Caco-2 (cell line): ENCODE results near the gene TSACC. TPM values are rescaled to one million over a fixed set of nuclear protein-coding genes. Genes with fewer than 3 reads are reported as not detected.

Source experiments
- BruUV-seq: library from RNA; stranded (reverse); fragments of 400-500 nt; replicated peaks from 2 replicates; lab custom pipeline; 2021; lab: Mats Ljungman, UMichigan
- CTCF ChIA-PET: fragments of 300-600 bp; sonication (Branson Sonifier 250); formaldehyde crosslinking; loops from one replicate; lab custom pipeline; 2022; ENCODE audit warnings: antibody characterized with exemption; lab: Charles Lee
- POLR2A ChIA-PET: fragments of 300-600 bp; sonication (Branson Sonifier 250); formaldehyde crosslinking; loops from one replicate; lab custom pipeline; 2022; ENCODE audit warnings: antibody characterized with exemption; lab: Charles Lee
- DNase-seq, 2 experiments: peaks; one replicate each; pipeline versions ENCODE4 v3.0.0 to v3.0.0-alpha.2; 2020 to 2022
- H3K27me3 ChIP-seq: replicated peaks from 2 replicates; pipeline ENCODE4 v1.6.0; 2011; ENCODE audit warnings: low read length; ENCODE audit not compliant: control insufficient read depth, insufficient read depth
- H3K36me3 ChIP-seq: 2 replicates; pipeline ENCODE4 v1.5.1; 2011; ENCODE audit warnings: low read length; ENCODE audit not compliant: control insufficient read depth, insufficient read depth
- H3K4me1 ChIP-seq: fragments of 250-450 bp; sonication (Bioruptor Pico); 2 replicates; pipeline ENCODE4 v1.5.1; 2020; ENCODE audit warnings: mild to moderate bottlenecking
- H3K4me3 ChIP-seq: 2 replicates; pipeline ENCODE4 v1.5.1; 2011; ENCODE audit warnings: low read depth, mild to moderate bottlenecking, control low read depth, low read length
- H3K9me3 ChIP-seq: fragments of 250-450 bp; sonication (Bioruptor Pico); 2 replicates; pipeline ENCODE4 v1.5.1; 2020; ENCODE audit warnings: mild to moderate bottlenecking, moderate library complexity
- H3K27ac Mint-ChIP-seq: one replicate; pipeline ENCODE4 v1.8.0; 2022; ENCODE audit warnings: mixed read lengths; ENCODE audit not compliant: unreplicated experiment
- H3K27me3 Mint-ChIP-seq: one replicate; pipeline ENCODE4 v1.8.0; 2022; ENCODE audit warnings: mixed read lengths; ENCODE audit not compliant: insufficient read depth, unreplicated experiment
- H3K36me3 Mint-ChIP-seq: one replicate; pipeline ENCODE4 v1.8.0; 2022; ENCODE audit warnings: mild to moderate bottlenecking, mixed read lengths; ENCODE audit not compliant: insufficient read depth, unreplicated experiment
- H3K4me1 Mint-ChIP-seq: one replicate; pipeline ENCODE4 v1.8.0; 2022; ENCODE audit warnings: low read depth, mixed read lengths; ENCODE audit not compliant: unreplicated experiment
- H3K4me3 Mint-ChIP-seq: one replicate; pipeline ENCODE4 v1.8.0; 2022; ENCODE audit warnings: mild to moderate bottlenecking, moderate library complexity, mixed read lengths; ENCODE audit not compliant: unreplicated experiment
- H3K9me3 Mint-ChIP-seq: one replicate; pipeline ENCODE4 v1.8.0; 2022; ENCODE audit warnings: mixed read lengths; ENCODE audit not compliant: unreplicated experiment
- intact Hi-C: fragments of 100-400 bp; cut with micrococcal nuclease; formaldehyde crosslinking; loops from one replicate; pipeline ENCODE4 v1.10.0; 2022; ENCODE audit not compliant: unreplicated experiment
- total RNA-seq: library from RNA; stranded (reverse); gene quantifications from 2 replicates; pipeline ENCODE4 v1.2.3, GENCODE V29; 2022
- TF ChIP-seq, protein P1 (sequence below), 2 experiments: fragments of 200-600 bp in 1 of 2; IDR thresholded peaks; 1 replicate in 1 of 2; 2 replicates in 1 of 2; pipeline versions ENCODE4 v1.5.1 to v1.8.0; 2011 to 2022; ENCODE audit warnings: antibody characterized with exemption in 1 of 2, control low read depth in 1 of 2, inconsistent platforms in 1 of 2, low read depth in 1 of 2, low read length in 1 of 2, mild to moderate bottlenecking in 1 of 2, moderate library complexity in 1 of 2; ENCODE audit not compliant: insufficient read depth in 1 of 2, severe bottlenecking in 1 of 2, unreplicated experiment in 1 of 2

TSACC gene
- total RNA-seq, 1 experiment from 2014 or later: 3.9 TPM

GRCh38 chr1:156291226-156292061 is 46.9 kb upstream of the TSACC start:
- intact Hi-C loops: no loop called here
- TSS peak; percentile 53 for BruUV-seq
- Mint-ChIP-seq H3K27ac (peak overlapping the region; percentile 68), H3K27me3 (no peaks in the 10 kb centered on the region), H3K4me1 (peaks cover 20% of the 10 kb centered on the region), H3K9me3 (no peaks in the 10 kb centered on the region), H3K4me3 (peak overlapping the region; percentile 78), H3K36me3 (peaks cover 34% of the 10 kb centered on the region)
- Histone ChIP-seq H3K4me1 (peaks cover 20% of the 10 kb centered on the region), H3K9me3 (no peaks in the 10 kb centered on the region), H3K4me3 (peak overlapping the region; percentile 41), H3K27me3 (no peaks in the 10 kb centered on the region), H3K36me3 (peaks cover 3% of the 10 kb centered on the region; the same call in 1 of the 2 replicates)
- peak; percentile 97 to 98 for DNase-seq
- TF ChIP-seq, protein P1, sequence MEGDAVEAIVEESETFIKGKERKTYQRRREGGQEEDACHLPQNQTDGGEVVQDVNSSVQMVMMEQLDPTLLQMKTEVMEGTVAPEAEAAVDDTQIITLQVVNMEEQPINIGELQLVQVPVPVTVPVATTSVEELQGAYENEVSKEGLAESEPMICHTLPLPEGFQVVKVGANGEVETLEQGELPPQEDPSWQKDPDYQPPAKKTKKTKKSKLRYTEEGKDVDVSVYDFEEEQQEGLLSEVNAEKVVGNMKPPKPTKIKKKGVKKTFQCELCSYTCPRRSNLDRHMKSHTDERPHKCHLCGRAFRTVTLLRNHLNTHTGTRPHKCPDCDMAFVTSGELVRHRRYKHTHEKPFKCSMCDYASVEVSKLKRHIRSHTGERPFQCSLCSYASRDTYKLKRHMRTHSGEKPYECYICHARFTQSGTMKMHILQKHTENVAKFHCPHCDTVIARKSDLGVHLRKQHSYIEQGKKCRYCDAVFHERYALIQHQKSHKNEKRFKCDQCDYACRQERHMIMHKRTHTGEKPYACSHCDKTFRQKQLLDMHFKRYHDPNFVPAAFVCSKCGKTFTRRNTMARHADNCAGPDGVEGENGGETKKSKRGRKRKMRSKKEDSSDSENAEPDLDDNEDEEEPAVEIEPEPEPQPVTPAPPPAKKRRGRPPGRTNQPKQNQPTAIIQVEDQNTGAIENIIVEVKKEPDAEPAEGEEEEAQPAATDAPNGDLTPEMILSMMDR (IDR thresholded peaks at IDR 0.05; ENCODE audit: insufficient read depth in 1 of 2, low read depth in 1 of 2, low read length in 1 of 2, severe bottlenecking in 1 of 2, unreplicated experiment in 1 of 2): no peak
- POLR2A ChIA-PET: interaction anchor here (1.1 to 1.2 kb wide), 2 partner anchors 8 to 9 kb away, joined by 3 to 4 read pairs; partner anchors contain the start of gene SMG5
- CTCF ChIA-PET: interaction anchor here (1.7 kb wide), 1 partner anchor 28 kb away, joined by 4 read pairs; no protein-coding TSS in a partner anchor

- Mint-ChIP-seq H3K36me3 (peaks cover 34% of the 10 kb centered on the region), H3K27ac (peak overlapping the region; percentile 68), H3K4me1 (peaks cover 20% of the 10 kb centered on the region), H3K9me3 (no peaks in the 10 kb centered on the region), H3K27me3 (no peaks in the 10 kb centered on the region), H3K4me3 (no peak overlapping the region)
- no peak for DNase-seq
- intact Hi-C loops: no loop called here
- Histone ChIP-seq H3K27me3 (no peaks in the 10 kb centered on the region), H3K36me3 (peaks cover 3% of the 10 kb centered on the region; the same call in 1 of the 2 replicates), H3K4me3 (no peak overlapping the region), H3K9me3 (no peaks in the 10 kb centered on the region), H3K4me1 (peaks cover 20% of the 10 kb centered on the region)
- no TSS peak for BruUV-seq
- CTCF ChIA-PET: no interaction called here
- POLR2A ChIA-PET: interaction anchor here (0.6 kb wide), 1 partner anchor 11 kb away, joined by 4 read pairs; no protein-coding TSS in a partner anchor
- TF ChIP-seq, protein P1 (IDR thresholded peaks at IDR 0.05; ENCODE audit: insufficient read depth in 1 of 2, low read depth in 1 of 2, low read length in 1 of 2, severe bottlenecking in 1 of 2, unreplicated experiment in 1 of 2): no peak
Observed at GRCh38 chr1:156293098-156293434, 45.3 kb upstream of the TSACC start.

- TF ChIP-seq, protein P1 (IDR thresholded peaks at IDR 0.05; ENCODE audit: insufficient read depth in 1 of 2, low read depth in 1 of 2, low read length in 1 of 2, severe bottlenecking in 1 of 2, unreplicated experiment in 1 of 2): no peak
- Histone ChIP-seq H3K4me1 (peaks cover 20% of the 10 kb centered on the region), H3K4me3 (no peak overlapping the region), H3K9me3 (no peaks in the 10 kb centered on the region), H3K36me3 (peaks cover under 1% of the 10 kb centered on the region; the same call in 1 of the 2 replicates), H3K27me3 (no peaks in the 10 kb centered on the region)
- peaks cover 20% of the 10 kb centered on the region for H3K4me1 Mint-ChIP-seq
- POLR2A ChIA-PET: interaction anchor here (0.6 kb wide), 1 partner anchor 10 kb away, joined by 4 read pairs; no protein-coding TSS in a partner anchor
- no peak for DNase-seq
- no peaks in the 10 kb centered on the region for H3K9me3 Mint-ChIP-seq
- intact Hi-C loops: no loop called here
- H3K36me3 Mint-ChIP-seq: peaks cover 27% of the 10 kb centered on the region
- no TSS peak for BruUV-seq
- no peaks in the 10 kb centered on the region for H3K27me3 Mint-ChIP-seq
- CTCF ChIA-PET: no interaction called here
- H3K4me3 Mint-ChIP-seq: peak overlapping the region; percentile 83
- H3K27ac Mint-ChIP-seq: no peak overlapping the region
Observed at GRCh38 chr1:156293895-156294294, 44.4 kb upstream of the TSACC start.
